SU-DHL-6 (cell line): ENCODE data around the gene VWCE.

Experiments used
- EZH2phosphoT487 ChIP-seq: fragments of 200-600 bp; sonication (generic), shearing (Covaris generic); conservative IDR thresholded peaks from 2 replicates; pipeline ENCODE4 v1.6.1; 2018; ENCODE audit warnings: mild to moderate bottlenecking, antibody characterized with exemption, low read length, moderate library complexity, mixed read lengths
- TF ChIP-seq, protein P1 (sequence below): fragments of 200-600 bp; sonication (generic); IDR thresholded peaks from one replicate; pipeline ENCODE4 v1.5.1; 2017; ENCODE audit warnings: antibody characterized with exemption, mild to moderate bottlenecking, low read length, moderate library complexity; ENCODE audit not compliant: insufficient read depth, poor library complexity, severe bottlenecking

DNA sequence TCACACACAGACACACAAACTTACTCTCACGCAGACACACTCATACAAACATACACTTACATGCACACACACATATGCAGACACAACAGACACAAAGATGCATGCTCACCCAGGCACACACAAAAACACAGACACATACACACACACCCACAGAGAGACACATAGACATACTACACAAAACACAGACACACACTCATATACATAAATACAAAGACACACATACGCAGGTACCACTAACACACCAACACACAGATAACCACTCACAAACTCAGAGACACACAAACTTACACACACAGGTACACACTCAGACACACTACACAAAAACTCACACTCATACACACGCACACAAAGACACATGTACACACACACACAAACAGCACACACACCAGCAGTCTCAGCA, 22.4 kb downstream of the VWCE start:
- TF ChIP-seq, protein P1, sequence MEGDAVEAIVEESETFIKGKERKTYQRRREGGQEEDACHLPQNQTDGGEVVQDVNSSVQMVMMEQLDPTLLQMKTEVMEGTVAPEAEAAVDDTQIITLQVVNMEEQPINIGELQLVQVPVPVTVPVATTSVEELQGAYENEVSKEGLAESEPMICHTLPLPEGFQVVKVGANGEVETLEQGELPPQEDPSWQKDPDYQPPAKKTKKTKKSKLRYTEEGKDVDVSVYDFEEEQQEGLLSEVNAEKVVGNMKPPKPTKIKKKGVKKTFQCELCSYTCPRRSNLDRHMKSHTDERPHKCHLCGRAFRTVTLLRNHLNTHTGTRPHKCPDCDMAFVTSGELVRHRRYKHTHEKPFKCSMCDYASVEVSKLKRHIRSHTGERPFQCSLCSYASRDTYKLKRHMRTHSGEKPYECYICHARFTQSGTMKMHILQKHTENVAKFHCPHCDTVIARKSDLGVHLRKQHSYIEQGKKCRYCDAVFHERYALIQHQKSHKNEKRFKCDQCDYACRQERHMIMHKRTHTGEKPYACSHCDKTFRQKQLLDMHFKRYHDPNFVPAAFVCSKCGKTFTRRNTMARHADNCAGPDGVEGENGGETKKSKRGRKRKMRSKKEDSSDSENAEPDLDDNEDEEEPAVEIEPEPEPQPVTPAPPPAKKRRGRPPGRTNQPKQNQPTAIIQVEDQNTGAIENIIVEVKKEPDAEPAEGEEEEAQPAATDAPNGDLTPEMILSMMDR, result no peak
- no peak for TF ChIP-seq EZH2phosphoT487
